T-helper 1 cell treated with Interleukin-12 subunit alpha and Interleukin-12 subunit beta and Interleukin-4 antibody, amounts not matched to agents 30 μg/mL and 1 μg/mL, for 36 hours (primary cell): ENCODE data around the gene RDH13.

Source experiments
- H3K27ac Mint-ChIP-seq: one replicate; pipeline ENCODE4 v1.8.0; 2021; ENCODE audit warnings: mild to moderate bottlenecking, mixed read lengths
- H3K27me3 Mint-ChIP-seq: one replicate; pipeline ENCODE4 v1.8.0; 2021; ENCODE audit warnings: low read depth, mixed read lengths
- H3K36me3 Mint-ChIP-seq: one replicate; pipeline ENCODE4 v1.8.0; 2021; ENCODE audit warnings: low read depth, mixed read lengths
- H3K4me1 Mint-ChIP-seq: one replicate; pipeline ENCODE4 v1.8.0; 2021; ENCODE audit warnings: low read depth, mixed read lengths
- H3K4me3 Mint-ChIP-seq: one replicate; pipeline ENCODE4 v1.8.0; 2021; ENCODE audit warnings: mild to moderate bottlenecking, moderate library complexity, mixed read lengths
- H3K9me3 Mint-ChIP-seq: one replicate; pipeline ENCODE4 v1.8.0; 2021; ENCODE audit warnings: mixed read lengths

The RDH13 gene

DNA sequence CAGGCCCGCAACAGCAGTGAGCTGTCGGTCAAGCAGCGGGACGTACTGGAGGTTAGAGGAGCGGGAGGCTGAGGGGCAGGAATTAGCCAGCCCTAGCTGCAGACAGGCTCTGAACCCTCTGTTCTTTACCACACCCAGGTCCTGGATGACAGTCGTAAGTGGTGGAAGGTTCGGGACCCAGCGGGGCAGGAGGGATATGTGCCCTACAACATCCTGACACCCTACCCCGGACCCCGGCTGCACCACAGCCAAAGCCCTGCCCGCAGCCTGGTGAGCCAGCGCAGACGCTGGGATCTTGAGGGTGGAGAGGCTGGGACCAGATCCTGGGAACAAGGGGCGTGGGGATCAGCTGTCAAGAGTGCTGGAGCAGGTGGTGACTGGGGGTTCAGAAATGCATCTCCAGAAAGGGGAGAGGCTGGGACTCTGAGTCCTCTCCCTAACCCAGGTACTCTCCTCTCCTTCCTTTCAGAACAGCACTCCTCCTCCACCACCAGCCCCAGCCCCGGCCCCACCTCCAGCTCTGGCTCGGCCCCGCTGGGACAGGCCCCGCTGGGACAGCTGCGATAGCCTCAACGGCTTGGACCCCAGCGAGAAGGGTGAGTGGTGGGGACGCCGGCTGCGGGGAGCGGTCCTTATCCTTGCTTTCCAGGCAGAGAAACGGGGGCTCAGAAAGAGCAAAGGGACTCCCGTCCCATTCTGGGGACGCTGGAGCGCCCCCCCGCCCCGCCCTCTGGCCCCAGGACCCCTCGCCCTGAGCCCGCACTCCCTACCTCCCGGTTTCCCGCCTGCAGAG is 23.2 kb upstream of the RDH13 start:
- Mint-ChIP-seq H3K4me3 (no peak overlapping the region), H3K27me3 (peaks cover 54% of the 10 kb centered on the region), H3K4me1 (peaks cover 25% of the 10 kb centered on the region), H3K27ac (no peak overlapping the region), H3K9me3 (no peaks in the 10 kb centered on the region), H3K36me3 (peaks cover 20% of the 10 kb centered on the region)

- Mint-ChIP-seq H3K27me3 (peaks cover 54% of the 10 kb centered on the region), H3K4me3 (no peak overlapping the region), H3K9me3 (no peaks in the 10 kb centered on the region), H3K4me1 (peaks cover 31% of the 10 kb centered on the region), H3K27ac (no peak overlapping the region), H3K36me3 (peaks cover 13% of the 10 kb centered on the region)
Observed at GRCh38 chr19:55084416-55084815, 21.5 kb upstream of the RDH13 start.

DNA sequence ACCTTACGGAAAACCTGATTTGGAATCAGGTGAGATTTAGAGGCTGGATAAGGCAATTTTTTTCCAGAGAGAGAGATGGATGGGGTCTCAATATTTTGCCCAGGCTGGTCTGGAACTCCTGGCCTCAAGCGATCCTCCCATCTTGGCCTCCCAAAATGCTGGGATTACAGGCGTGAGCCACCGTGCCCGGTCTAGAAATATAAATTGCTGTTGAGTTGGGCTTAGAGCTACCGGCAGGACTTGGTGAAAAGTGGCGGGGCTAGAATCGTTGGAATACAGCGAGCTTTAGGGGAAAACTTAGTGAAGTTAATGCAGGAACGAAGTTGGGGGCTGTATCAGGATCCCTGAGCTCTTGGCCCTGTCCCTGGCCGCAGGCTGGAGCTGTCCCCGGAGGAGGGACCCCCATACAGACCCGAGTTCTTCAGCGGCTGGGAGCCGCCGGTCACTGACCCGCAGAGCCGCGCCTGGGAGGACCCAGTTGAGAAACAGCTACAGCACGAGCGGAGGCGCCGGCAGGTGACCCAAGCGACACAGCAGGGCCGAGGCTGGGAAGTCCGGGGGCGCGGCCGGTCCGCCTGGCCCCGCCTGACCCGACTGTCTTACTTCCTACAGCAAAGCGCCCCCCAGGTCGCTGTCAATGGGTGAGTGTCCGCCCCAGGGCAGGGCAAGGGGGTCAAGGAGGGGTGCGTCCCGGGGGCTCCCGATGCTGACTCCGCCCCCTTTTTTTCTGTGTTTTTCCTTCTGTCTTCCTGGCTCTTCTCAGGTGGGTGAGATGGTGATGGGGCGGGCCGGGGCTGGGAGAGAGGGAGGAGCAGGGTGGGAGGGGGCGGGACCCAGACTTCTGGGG is 20.3 kb upstream of the RDH13 start:
- no peak overlapping the region for H3K4me3 Mint-ChIP-seq
- H3K4me1 Mint-ChIP-seq: peaks cover 25% of the 10 kb centered on the region
- peaks cover 47% of the 10 kb centered on the region for H3K27me3 Mint-ChIP-seq
- peaks cover 7% of the 10 kb centered on the region for H3K36me3 Mint-ChIP-seq
- no peaks in the 10 kb centered on the region for H3K9me3 Mint-ChIP-seq
- H3K27ac Mint-ChIP-seq: no peak overlapping the region

- Mint-ChIP-seq H3K9me3 (no peaks in the 10 kb centered on the region), H3K4me1 (peaks cover 21% of the 10 kb centered on the region), H3K36me3 (no peaks in the 10 kb centered on the region), H3K4me3 (peak overlapping the region; percentile 56), H3K27me3 (peaks cover 37% of the 10 kb centered on the region), H3K27ac (peak overlapping the region; percentile 26)
Observed at GRCh38 chr19:55082020-55082851, 19.3 kb upstream of the RDH13 start.

DNA sequence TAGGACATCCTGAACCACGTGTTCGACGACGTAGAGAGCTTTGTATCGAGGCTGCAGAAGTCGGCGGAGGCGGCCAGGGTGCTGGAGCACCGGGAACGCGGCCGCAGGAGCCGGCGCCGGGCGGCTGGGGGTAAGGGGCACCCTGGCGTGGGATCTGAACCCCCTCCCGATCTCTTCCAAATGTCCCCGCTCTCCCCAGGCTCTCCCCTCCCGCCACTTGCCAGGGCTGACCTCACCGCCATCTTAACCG is 18.7 kb upstream of the RDH13 start:
- H3K27ac Mint-ChIP-seq: peak overlapping the region; percentile 96
- H3K27me3 Mint-ChIP-seq: peaks cover 38% of the 10 kb centered on the region
- no peaks in the 10 kb centered on the region for H3K36me3 Mint-ChIP-seq
- H3K4me3 Mint-ChIP-seq: peak overlapping the region; percentile 90
- H3K9me3 Mint-ChIP-seq: no peaks in the 10 kb centered on the region
- peaks cover 21% of the 10 kb centered on the region for H3K4me1 Mint-ChIP-seq

DNA sequence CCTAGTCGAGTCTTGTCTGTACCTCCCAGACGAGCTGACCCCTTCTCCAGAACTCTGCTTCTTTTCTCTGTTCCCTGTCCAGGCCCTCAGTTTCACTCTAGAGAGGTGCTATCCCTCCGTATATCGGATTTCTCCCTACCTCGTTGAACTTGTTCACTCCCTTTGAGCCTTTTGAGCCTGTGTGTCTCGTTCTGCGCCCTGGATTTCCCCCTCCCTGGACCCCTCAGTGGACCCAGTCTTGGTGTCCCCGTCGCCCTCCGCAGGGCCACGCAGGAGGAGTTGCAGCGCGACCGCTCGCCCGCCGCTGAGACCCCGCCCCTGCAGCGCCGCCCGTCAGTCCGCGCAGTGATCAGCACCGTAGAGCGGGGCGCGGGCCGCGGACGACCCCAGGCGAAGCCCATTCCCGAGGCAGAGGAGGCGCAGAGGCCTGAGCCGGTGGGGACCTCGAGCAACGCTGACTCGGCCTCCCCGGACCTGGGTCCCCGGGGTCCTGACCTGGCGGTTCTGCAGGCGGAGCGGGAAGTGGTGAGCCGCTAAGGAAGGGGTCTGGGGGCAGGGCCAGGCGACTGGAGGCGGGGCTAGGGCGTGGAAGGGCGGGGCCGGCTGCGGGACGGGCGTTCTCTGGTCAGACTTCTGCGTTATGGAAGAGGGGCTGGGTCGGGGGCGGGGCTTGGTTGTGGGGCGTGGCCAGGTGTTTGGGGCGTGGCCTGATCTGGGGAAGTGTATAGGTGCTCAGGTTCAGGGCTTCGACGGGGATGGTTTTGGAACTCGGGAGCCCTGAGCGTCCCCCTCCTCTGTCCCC is 18.2 kb upstream of the RDH13 start:
- Mint-ChIP-seq H3K27me3 (peaks cover 41% of the 10 kb centered on the region), H3K4me3 (peak overlapping the region; percentile 90), H3K27ac (peak overlapping the region; percentile 96), H3K4me1 (peaks cover 21% of the 10 kb centered on the region), H3K36me3 (no peaks in the 10 kb centered on the region), H3K9me3 (no peaks in the 10 kb centered on the region)

- Mint-ChIP-seq H3K27ac (peak overlapping the region; percentile 96), H3K4me1 (peaks cover 21% of the 10 kb centered on the region), H3K4me3 (peak overlapping the region; percentile 90), H3K27me3 (peaks cover 33% of the 10 kb centered on the region), H3K9me3 (no peaks in the 10 kb centered on the region), H3K36me3 (no peaks in the 10 kb centered on the region)
Observed at GRCh38 chr19:55080121-55080967, 17.4 kb upstream of the RDH13 start.

DNA sequence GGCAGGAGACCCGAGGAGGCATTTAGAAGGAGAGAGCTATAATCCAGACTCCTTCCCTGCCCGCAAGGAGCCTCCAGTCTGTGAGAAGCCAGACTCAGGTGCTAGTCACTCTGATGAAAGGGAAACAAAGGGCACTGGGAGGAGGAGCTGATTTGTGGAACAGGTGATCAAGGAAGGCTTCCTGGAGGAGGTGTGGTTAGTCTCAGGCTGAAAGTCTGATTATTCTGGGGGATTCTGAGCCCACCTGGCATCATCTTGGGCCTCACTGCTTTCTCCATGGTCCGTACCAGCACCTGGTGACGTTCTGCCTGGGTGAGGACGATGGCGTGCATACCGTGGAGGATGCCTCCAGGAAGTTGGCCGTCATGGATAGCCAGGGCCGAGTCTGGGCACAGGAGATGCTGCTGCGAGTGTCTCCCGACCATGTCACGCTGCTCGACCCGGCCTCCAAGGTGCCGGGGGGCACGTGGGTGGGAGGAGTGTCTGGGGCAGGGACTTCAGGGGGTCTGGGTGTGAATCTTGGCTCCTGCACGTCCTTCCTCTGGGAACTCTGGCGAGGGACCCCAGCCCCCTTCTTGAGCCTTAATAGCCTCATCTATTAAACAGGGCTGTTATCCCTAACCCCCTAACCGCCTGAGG is 16.6 kb upstream of the RDH13 start:
- Mint-ChIP-seq H3K4me3 (peak overlapping the region; percentile 90), H3K27ac (no peak overlapping the region), H3K4me1 (peaks cover 21% of the 10 kb centered on the region), H3K9me3 (no peaks in the 10 kb centered on the region), H3K36me3 (no peaks in the 10 kb centered on the region), H3K27me3 (peaks cover 28% of the 10 kb centered on the region)

DNA sequence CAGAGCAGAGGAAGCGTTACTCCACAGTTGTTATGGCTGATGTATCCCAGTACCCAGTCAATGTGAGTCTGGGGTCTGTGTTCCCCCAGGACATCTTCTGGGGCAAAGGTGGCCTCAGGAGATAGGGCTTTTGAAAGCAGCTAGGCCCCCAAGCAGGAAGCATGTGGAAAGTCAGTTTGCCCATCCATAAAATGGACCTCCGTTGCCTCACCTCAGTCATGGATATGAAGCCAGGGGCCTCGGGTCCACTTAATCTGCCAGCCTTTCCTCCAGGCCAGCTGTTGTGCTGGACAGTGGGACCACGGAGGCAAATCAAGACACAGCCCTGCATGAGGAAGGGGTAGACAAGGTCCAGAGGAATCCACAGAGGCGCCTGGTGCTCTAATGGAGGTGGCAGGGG is 16.0 kb upstream of the RDH13 start:
- Mint-ChIP-seq H3K9me3 (no peaks in the 10 kb centered on the region), H3K4me3 (no peak overlapping the region), H3K27me3 (peaks cover 27% of the 10 kb centered on the region), H3K27ac (no peak overlapping the region), H3K4me1 (peaks cover 19% of the 10 kb centered on the region), H3K36me3 (no peaks in the 10 kb centered on the region)

GRCh38 chr19:55077106-55077505 is 14.2 kb upstream of the RDH13 start:
- H3K9me3 Mint-ChIP-seq: no peaks in the 10 kb centered on the region
- peaks cover 13% of the 10 kb centered on the region for H3K4me1 Mint-ChIP-seq
- peaks cover 17% of the 10 kb centered on the region for H3K27me3 Mint-ChIP-seq
- H3K4me3 Mint-ChIP-seq: no peak overlapping the region
- no peaks in the 10 kb centered on the region for H3K36me3 Mint-ChIP-seq
- H3K27ac Mint-ChIP-seq: no peak overlapping the region

GRCh38 chr19:55076321-55076720 is 13.4 kb upstream of the RDH13 start:
- Mint-ChIP-seq H3K4me1 (peaks cover 12% of the 10 kb centered on the region), H3K4me3 (no peak overlapping the region), H3K36me3 (no peaks in the 10 kb centered on the region), H3K27ac (no peak overlapping the region), H3K9me3 (no peaks in the 10 kb centered on the region), H3K27me3 (peaks cover 17% of the 10 kb centered on the region)

GRCh38 chr19:55075371-55075998 is 12.5 kb upstream of the RDH13 start, which contains the start of gene EPS8L1:
EPS8L1 (plus strand) TSS chr19:55075869; CDS start chr19:55076445, 576 bp downstream.
- H3K4me1 Mint-ChIP-seq: peaks cover 7% of the 10 kb centered on the region
- H3K4me3 Mint-ChIP-seq: no peak within 1 kb of the TSS
- H3K27ac Mint-ChIP-seq: peak within 1 kb of the TSS; percentile 26
- peaks cover 20% of the 10 kb centered on the region for H3K27me3 Mint-ChIP-seq
- no peaks in the 10 kb centered on the region for H3K9me3 Mint-ChIP-seq
- H3K36me3 Mint-ChIP-seq: no peaks in the 10 kb centered on the region
